ENCODE results near the gene PTPMT1.

PTPMT1 gene

GRCh38 chr11:47607380-47607779 is 42.0 kb downstream of the PTPMT1 start:
- no peak for DNase-seq (ENCODE audit: low read depth in 2 of 2)

GRCh38 chr11:47609675-47610074 is 44.3 kb downstream of the PTPMT1 start:
- DNase-seq (ENCODE audit: low read depth in 2 of 2) = no peak

- no peak for DNase-seq (ENCODE audit: low read depth in 2 of 2)
Observed at GRCh38 chr11:47611348-47611794, 46.0 kb downstream of the PTPMT1 start.

- no peak for DNase-seq (ENCODE audit: low read depth in 2 of 2)
Observed at GRCh38 chr11:47615249-47615648, 49.9 kb downstream of the PTPMT1 start.

- DNase-seq (ENCODE audit: low read depth in 2 of 2) = no peak
Observed at GRCh38 chr11:47616726-47617416, 51.5 kb downstream of the PTPMT1 start.

GRCh38 chr11:47617417-47617809 is 52.0 kb downstream of the PTPMT1 start:
- DNase-seq (ENCODE audit: low read depth in 2 of 2) = no peak

- no peak for DNase-seq (ENCODE audit: low read depth in 2 of 2)
Observed at GRCh38 chr11:47620836-47621378, 55.5 kb downstream of the PTPMT1 start.
